ENCODE results near the gene APLF. TPM values are rescaled to one million over a fixed set of nuclear protein-coding genes. Genes with fewer than 3 reads are reported as not detected.

The APLF gene, protein sequence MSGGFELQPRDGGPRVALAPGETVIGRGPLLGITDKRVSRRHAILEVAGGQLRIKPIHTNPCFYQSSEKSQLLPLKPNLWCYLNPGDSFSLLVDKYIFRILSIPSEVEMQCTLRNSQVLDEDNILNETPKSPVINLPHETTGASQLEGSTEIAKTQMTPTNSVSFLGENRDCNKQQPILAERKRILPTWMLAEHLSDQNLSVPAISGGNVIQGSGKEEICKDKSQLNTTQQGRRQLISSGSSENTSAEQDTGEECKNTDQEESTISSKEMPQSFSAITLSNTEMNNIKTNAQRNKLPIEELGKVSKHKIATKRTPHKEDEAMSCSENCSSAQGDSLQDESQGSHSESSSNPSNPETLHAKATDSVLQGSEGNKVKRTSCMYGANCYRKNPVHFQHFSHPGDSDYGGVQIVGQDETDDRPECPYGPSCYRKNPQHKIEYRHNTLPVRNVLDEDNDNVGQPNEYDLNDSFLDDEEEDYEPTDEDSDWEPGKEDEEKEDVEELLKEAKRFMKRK
- polyA plus RNA-seq (ENCODE audit: insufficient read length in 10 of 10): 1 to 10 TPM; 1.2 to 2.4 (median 1.8) TPM
- long read RNA-seq, donor 1: 0 reads
- long read RNA-seq, donor 2, partial matches to known transcripts: 0 of 1 reads
- long read RNA-seq, donor 2, other reads (novel, unspliced or antisense): 0 of 1 reads
- long read RNA-seq, donor 3: 0 reads
- long read RNA-seq, donor 4: 0 reads
- long read RNA-seq, donor 5: 0 reads
- long read RNA-seq, donor 6, partial matches to known transcripts: 0 of 1 reads
- long read RNA-seq, donor 6, other reads (novel, unspliced or antisense): 0 of 1 reads
- long read RNA-seq, donor 7, partial matches to known transcripts: 0 of 1 reads
- long read RNA-seq, donor 7, other reads (novel, unspliced or antisense): 0 of 1 reads
- long read RNA-seq, donor 8: 0 reads
- long read RNA-seq, donor 9: 0 reads

DNA sequence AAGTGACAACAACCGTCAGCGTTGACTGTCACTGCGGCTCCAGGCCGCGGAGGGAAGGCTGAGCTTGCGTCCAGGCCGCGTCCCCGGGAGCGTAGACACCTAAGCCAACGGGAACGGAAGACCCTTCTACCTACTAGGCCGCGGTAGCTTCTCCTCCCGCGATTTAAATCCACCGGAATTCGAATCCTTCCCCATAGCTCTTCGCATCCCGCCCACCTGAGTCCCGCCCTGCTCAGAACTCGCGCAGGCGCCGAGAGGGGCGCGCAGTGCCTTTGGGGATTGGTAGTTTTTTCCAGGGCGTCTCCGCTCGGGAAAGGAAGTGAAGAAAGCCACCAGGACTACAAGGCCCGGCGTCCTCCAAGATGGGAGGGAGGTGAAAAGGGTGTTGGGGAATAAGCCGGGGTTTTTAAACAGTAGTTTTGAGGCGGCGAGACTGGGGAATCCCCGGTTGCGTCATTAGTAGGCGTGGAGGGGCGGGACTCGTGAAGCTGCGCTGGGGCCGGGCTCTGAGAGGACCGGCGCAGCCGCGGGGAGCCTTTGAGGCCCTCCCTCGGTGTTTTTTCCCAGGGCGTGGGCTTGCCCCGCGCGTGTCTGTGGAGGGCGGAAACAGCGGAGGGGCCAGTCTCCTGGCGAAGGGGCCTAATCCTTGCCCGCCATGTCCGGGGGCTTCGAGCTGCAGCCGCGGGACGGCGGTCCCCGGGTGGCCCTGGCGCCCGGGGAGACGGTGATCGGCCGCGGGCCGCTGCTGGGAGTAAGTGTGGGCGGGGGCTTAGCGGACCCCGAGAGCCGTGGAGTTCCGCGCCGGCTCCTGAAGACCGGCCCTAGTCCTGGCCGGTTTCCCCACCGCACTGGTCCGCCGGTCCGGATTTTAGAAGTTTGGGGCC lies at the start of gene APLF, which contains the start of gene FBXO48:
TSS of gene APLF (plus strand) at position 509 of the 884 bp plus-strand sequence. CDS start at position 656, 147 bp downstream.
TSS of gene FBXO48 (minus strand) at position 218 of the 884 bp plus-strand sequence. CDS start 2,149 bp downstream, outside the sequence.
- DNase-seq: peak; percentile 99

DNA sequence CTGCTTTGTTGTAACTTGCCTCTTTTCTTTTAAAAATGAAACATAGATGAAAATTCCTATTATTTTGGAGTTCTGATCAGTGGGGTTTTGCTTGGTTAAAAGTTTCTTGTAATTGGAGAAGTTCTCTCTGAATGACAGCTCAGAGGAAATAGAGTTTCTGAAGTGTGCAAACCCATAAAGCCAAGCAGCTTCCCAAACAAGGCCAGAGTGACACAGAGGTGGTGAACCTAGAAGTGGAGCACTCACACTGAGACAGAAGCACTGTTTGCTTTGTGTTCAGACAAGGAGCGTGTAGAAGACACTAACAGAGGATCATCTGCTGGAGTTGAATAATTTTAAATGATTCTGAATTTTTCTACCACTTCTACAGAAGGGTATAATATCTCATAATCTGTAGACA lies 49.5 kb upstream of the APLF start:
- DNase-seq: no peak

GRCh38 chr2:68418419-68418818 lies 49.0 kb upstream of the APLF start:
- no peak for DNase-seq

GRCh38 chr2:68418855-68419254 lies 48.5 kb upstream of the APLF start:
- no peak for DNase-seq

DNA sequence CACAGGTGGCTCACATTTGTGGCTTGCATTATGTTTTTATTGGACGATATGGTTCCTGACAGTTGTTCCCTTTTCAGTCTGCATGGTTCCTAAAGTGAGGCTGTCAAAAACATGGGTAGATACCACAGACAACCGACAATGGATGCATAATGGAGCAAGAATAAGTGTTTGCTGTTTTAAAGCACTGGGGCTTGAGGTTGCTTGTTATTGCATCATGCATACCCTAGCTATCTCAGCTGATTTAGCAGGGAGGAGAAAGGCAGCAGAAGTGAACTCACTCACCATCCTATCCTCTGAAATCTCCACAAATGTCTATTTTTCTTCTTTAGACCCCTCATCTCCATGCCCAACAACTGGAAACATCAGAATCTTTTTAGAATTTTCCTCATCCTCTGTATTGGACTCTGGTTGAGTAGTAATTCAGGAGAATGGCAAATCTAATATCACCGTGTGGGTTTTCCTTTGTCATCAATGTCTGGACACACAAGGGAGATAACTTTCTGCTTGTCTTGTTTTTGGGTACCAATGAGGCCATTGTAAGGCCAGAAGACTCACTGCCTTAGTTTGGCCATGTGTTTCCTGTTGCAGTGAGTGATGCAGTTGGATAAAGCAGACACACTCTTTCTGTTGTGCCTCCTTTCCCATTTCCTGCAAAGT lies 47.0 kb upstream of the APLF start:
- DNase-seq: no peak

GRCh38 chr2:68423966-68424650 lies 43.3 kb upstream of the APLF start:
- no peak for DNase-seq

DNA sequence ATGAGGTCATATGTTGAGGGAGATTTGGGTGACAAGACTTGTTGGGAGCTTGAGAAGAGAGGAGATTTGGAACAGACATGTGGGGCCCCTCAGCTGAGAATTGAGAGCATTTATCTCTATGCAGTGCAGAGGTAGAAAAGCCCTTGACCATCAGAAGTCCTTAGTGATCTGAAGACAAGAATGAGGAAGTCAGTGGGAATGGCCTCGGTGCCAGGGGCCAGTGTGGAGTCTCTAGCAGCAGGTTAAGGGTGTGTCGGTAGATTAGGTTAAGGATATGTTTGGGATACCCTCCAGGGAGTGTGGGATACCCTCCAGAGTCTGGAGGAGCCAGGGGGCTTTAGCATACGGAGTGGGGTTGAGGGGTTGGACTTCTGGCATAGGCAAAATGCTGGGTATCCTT lies 41.9 kb upstream of the APLF start:
- no peak for DNase-seq

DNA sequence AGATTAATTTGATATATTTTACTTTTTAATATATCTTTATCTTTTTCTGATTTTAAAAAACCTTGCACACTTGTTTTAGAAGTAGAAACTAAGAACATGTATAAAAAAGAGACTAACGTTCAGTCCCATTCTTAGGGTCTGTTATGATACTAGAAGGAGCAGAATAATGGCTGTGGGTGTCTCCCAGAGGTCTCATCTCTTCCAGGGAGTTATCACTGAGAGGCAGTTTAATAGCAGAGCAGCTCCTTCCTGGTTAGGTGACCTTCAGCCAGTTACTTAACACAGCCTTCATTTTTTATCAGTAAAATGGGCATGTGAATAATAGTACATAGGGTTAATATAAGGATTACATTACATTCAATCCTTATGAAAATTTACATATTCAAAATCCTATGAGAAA lies 40.9 kb upstream of the APLF start:
- no peak for DNase-seq

DNA sequence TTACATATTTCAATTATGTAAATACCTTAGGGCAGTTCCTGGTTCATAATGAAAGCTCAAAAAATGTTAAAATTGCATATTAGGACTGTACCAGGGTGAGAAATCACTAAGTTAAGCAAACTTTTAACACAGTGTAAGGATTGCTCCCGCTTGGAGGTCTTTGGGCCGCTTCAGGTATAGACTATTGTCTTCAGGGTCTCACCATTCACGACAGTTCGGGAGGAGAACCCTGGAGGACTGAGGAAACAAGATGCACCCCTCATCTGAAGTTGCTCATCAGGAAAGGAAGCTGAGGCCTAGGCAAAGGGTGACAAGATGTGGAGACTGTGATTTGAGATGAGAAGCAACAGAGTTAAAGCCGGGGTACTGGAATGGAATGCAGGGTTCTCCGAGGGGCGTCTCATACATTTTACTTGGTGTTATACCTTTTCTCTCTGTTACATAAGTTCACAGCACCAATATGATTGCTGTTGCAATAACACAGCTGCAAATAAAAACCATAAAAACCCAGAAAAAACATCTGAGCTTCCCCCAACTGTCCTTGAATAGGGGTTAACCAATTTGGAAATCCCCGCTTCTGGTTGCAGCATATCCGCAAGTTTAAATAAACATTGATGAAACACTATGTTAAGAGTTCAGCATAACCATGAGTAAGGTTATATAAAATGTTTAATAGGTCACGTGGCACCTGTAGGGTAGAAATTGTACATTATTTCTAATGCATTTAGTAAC lies 40.4 kb upstream of the APLF start:
- no peak for DNase-seq

- DNase-seq: no peak
These were observed 39.3 kb upstream of the APLF start for GRCh38 chr2:68428126-68428525.

DNA sequence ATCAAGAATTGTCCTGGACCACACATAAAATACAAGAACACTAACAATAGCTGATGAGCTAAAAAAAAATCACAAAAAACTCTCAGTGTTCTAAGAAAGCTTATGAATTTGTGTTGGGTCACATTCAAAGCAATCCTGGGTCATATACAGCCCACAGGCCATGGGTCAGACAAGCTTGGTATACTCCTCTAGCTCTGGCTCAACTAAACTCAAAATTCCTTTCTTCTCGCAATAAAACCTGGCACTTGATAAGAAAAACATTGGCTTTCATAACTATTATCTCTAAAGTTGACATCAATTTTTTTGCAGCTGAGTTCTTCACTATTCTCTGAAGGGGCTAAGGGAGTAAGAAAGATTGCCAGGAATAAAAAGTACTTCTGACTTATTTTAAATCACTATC lies 38.6 kb upstream of the APLF start:
- peak in 1 of 3 donors; percentile 36 for DNase-seq

GRCh38 chr2:68429311-68429826 lies 38.0 kb upstream of the APLF start:
- DNase-seq: no peak

GRCh38 chr2:68431316-68431972 lies 35.9 kb upstream of the APLF start:
- no peak for DNase-seq

- no peak for DNase-seq
These were observed 34.4 kb upstream of the APLF start for GRCh38 chr2:68432696-68433658.

GRCh38 chr2:68434981-68435380 lies 32.4 kb upstream of the APLF start:
- DNase-seq: no peak

DNA sequence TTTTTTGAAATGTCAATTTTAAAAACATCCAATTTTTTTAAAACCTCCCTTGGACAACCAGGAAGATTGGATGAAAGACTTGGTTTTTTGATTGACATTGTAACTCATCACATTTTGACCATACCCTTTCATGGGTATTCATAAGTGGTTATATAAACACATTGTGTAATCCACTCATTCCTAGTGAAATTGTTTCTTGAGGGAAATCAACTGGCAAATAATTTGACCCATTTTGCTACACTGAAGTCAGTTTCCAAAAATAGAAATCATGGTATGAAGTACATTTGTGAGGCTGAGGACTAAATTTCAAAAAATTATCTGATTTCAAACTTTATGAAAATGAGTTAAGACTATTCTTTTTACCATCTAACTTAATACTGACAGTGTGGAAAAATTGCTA lies 31.8 kb upstream of the APLF start:
- no peak for DNase-seq

DNA sequence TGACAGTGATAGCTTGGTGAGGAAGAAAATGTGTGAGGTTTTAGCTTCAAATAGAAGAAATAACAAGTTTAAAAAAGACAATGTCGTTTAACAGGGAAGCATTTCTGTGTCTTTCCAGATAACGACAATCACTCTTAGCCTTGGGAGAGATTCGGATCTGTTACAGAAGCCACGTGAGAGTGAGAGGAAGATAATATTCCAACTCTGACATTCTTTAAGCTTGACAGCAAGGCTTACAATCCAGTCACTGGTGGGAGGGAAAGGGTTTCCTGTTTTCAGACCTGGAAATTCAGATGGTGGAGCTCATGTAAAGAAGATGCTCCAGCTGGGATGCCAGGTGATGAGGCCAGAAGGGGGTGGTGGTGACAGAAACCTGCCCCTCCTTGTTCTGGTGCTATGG lies 31.1 kb upstream of the APLF start:
- DNase-seq: no peak

All from muscle of back (tissue), 13 donors.